ENCODE measurements around the gene KLHL17.

Gene KLHL17

DNA sequence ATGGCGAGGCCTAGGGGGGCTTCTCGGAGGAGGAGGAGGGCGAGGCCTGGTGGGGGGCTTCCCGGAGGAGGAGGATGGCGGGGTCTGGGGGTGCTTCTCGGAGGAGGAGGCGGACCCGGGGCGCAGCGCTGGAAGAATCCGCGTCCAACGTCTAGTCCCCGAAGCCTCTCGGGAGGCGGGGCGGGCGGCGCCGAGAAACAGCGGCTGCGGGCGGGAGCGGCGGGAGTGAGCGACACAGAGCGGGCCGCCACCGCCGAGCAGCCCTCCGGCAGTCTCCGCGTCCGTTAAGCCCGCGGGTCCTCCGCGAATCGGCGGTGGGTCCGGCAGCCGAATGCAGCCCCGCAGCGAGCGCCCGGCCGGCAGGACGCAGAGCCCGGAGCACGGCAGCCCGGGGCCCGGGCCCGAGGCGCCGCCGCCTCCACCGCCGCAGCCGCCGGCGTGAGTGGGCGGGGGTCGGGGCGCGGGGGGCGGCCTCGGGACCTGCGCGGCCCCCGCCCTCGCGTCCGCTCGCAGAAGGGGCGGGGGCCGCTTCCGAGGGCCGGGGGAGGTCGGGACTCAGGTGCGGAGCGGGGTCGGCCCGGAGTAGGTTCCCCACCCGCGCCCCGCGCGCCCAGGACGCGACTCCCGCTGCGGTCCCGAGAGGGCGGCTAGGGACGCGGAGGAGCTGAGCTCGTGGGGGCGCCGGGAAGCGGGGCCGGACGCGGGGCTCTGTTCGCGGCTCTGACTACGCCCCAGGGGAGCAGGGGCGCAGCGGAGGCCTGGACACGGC lies at the start of gene KLHL17:
Gene KLHL17 (plus strand): TSS at position 222 of the 769 bp plus-strand sequence. CDS start 110 bp downstream, at position 332.
- peak; percentile 71 to 80 for DNase-seq

DNA sequence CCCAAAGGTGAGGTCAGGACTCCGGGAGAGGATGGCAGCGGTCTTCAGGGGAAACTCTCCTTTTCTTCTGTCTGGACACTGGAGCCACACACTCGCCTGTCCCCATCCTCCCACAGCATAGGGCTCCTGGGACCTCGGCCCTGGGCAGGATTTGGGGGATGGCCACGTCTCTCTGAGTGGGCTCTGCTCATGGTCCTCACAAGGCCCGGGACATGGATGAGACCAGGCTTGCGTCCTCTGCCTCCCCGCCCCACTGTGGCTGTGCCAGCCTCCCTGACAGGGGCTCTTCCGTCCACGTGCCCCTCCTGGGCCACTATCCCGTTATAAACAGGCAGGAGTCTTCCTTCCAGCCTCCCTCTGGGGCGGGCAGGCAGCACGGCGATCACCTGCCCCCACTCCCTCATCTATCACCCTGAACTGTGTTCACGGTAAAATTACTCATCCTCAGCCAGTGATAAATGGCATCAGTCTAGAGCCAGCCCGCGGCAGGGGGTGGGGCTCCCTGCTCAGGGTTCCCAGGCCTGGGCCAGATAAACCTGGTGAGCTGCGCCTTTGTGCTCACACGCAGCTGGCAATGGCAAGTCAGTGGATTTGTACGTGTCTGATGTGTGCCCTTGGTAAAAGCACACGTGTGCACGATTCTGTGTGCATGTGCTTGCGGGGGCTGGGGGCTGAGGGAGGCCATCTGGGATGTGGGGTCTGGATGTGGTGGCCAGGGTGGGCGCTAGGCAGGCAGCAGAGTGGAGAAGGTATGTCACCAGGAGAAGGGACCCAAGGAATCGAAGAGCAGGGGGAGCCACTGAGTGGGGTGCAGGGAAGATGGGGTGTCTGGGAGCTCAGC lies 49.3 kb upstream of the KLHL17 start:
- peak in 1 of 2 donors; percentile 9 for DNase-seq

DNA sequence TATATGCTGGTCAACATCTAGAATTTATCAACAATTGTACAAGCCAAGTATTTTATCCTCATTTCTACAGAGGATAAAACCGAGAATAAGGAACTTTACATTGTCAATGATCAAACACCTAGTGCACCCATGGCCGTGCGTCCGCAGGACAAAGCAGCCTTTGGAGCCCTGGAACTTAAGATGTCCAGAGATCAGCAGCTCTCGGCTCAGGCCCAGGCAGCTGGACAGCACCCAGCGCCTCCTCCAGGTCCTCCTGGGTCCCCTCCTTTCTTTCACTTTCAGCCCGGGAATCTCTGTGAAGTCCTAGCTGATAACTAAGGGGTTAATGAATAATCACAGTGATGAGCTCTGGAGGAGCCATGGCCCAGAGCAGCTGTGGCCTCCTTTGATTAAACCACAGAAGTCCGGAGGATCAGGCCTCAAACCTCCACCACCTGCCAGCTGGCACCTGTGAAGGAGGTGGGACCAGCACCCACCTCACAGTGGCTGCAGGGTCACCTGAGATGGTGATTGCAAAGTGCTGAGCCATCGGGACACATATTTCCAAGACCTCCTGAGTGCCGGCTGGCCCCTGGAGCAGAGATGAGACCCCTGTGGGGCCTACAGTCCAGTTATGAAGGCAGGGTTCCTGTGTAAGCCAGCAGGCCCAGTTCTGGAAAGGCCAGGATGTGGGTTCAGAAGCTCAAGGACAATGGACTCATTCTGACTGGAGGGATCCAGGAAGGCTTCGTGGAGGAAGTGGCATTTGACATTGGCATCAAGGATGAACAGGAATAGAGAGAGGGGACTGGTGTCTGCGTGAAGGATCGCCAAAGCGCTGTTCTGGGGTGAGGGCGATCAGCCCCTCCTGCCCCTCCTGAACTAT lies 48.3 kb upstream of the KLHL17 start:
- peak in 1 of 2 donors; percentile 3 for DNase-seq

DNA sequence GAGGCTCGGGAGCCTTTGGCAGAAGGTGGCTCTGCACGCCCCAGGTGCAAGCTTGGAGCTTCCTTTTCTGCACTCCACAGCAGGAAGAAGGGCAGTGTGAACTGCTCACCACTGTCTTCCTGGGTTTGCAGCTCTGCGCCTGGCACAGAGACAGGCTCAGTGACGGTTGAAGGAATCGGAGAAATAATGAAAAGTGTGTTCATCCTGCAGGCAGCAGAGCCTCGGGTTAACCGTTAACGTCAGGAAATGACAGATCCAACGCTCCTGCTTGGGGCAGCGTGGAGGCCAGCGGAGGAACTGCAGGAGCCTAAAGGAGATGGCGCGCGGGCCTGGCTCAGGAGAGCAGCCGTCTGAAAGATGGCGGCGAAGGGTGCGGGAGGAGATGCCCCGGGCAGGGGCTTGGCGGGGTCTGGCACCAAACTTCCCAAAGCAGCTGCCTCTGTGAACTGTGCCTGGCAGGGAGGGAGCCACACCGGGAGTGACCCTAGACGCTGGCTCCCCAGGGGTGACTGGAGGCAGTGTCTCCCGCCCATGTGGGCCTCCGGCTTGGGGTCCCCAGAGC lies 47.6 kb upstream of the KLHL17 start:
- DNase-seq: no peak

DNA sequence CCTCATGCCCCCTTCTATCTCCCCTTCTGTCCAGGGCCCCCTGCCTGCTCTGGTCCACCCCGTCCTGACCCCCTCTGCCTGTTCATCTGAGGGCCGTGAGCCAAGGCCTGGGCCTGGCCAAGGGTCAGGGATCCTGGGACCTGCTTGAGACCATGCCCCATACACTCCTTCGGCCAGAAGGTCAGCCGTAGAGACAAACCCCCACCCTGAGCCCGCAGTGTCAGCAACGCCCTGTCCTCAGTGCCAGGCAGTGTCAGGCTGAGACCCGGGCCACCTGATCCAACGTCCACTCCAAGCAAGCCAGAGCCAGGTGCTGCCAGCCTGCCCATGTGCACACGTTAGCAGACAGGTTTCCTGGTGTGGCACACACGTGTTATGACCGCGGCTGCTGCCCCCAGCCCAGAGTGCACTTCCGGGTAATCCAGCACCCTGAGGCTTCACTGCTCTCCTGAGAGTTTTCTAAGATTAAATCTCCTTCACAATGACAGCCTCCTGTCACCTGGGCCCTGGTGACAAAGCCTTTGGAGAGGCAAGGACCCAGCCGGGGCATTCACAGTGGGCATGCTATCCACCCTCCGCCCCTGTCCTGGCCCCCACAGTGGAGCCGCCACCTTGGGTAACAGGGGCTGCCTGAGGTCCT lies 46.8 kb upstream of the KLHL17 start:
- no peak for DNase-seq

DNA sequence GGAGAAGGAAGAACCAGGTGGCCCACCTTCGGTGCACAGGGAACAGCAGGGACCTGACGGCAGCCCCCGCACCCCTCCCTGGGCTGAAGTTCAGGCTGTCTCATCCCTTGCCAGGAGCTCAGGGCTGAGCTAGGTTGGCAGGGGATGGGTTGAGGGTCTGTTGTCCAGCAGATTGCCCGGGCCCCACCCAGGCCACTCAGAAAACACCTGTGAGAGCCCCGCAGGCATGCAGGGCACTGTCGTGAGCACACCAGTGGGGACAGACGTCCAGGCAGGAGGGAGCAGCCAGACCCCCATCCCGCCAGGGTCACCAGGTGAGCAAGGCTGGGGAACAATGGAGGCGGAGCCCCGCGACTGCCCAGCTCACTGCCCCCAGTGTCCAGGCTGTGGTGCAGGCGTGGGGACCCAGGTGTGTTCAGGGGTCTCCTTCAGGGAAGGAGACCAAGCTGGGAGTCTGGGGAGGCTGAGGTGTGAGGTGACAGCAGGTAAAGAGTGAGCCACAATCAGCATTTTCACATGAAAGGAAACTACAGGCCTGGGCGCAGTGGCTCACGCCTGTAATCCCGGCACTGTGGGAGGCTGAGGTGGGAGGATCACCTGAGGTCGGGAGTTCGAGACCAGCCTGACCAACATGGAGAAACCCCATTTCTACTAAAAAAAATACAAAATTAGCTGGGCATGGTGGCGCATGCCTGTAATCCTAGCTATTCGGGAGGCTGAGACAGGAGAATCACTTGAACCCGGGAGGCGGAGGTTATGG lies 46.1 kb upstream of the KLHL17 start:
- no peak for DNase-seq

DNA sequence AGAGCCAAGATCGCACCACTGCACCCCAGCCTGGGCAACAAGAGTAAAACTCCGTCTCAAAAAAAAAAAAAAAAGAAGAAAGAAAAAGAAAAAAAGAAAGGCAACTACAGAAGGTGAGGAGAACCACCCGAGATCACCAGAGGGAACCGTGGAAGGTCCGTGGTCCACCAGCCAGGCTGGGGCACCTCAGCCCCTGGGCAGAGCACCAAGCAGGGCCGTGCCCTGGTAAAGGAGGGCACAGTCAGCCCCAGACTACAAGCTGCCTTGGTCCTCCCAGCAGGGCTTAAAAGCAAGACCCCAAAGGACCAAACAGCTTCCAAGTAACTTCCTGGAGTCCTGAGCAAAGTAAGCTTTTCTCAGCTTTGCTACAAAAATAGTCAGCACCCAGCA lies 45.5 kb upstream of the KLHL17 start:
- DNase-seq: no peak

DNA sequence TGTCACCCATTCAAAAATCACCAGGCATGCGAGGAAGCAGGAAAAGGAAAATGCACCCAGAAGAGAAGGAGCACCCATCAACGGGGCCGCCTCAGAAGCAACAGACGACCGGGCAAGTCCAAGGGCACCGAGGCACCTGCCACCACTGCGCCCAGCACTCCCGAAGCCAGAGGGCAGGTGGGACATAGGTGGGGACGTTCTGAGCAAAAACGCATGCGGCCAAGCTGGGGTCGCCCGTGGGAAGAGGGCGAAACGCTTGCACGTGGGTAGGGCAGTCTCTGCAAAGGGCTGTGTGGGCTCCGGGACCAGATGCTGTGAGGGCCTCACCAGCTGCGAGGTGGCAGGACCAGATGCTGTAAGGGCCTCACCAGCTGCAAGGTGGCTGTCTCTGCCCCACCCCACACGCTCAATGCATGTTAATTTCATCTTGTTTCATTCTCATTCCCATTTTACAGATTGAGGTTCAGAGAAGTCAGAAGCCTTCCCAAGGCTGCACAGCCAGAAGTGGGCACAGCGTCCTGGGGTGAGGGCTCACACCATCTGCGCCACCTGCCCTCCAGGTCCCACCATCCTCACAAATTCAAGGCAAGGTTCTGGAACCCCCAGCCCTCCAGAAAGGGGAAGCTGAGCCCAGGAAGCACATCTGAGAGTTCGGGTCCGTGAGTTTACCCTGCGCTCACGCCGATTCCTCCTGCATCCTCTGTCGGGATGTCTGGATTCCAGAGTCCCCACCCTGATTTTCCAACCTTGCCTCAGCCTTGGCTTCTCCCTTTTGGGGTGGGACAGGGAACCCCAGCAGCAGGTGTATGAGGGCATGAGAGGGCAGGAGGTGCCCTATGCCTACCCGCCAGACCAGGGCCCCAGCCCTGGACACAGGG lies 44.9 kb upstream of the KLHL17 start:
- no peak for DNase-seq

DNA sequence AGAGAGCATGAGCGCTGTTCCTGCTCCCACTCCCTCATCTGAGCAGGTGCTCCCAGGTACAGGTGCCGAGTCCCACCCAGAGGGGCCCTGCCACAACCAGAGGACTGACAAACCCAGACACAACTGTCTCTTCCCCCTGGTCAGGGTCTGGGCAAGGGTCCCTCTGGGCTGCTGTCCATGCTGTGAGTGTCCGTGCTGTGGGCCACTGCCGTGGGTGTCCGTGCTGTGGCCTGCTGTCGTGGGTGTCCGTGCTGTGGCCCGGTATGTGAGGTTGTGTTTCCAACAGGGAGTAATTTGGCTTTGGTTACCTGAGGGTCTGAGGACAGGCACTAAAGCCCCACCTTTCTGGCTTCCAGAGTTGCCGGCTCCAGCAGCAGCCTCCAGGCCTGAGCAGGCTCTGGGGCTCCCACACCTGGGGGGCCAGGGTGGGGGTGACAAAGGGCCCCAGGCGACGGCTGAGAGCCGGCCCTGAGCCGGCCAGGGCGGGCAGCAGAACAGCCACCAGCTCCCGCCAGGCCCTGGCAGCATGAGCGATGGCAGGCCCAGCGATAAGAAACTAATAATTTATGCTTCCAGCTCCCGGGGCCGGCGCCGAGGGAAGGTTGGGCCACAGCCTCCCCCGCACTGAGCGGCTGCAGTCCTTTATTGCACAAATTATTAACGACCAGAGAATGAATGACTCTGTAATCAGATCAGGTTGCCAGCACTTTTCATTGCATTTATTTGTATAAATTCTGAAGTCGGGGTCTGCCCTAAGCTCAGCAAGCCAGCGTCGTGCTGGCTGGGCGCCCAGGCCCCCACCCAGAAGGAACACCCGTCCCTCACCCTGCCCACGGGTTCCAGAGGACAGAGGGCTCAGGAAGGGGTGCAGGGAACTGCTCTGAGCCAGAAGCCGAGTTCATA lies 44.0 kb upstream of the KLHL17 start:
- DNase-seq: no peak

DNA sequence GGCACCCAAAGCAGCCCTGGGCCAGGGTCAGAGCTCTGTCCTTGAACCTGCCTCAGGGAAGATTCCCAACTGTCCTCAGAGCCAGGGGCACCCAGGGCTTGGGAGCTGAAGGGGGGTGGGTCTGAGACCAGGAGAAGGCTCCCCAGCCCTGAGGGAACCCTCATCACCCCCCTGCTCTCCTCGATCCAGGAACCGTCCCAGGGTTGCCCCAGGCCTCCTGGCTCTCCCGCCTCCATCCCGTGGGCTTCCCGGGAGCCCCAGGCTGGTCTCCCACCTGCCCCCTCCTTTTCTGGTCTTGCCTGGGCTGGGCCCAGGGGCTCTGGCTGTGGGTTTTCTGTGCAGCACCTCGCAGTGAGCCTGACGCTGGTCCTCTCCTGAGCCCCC lies 43.3 kb upstream of the KLHL17 start:
- DNase-seq: no peak

DNA sequence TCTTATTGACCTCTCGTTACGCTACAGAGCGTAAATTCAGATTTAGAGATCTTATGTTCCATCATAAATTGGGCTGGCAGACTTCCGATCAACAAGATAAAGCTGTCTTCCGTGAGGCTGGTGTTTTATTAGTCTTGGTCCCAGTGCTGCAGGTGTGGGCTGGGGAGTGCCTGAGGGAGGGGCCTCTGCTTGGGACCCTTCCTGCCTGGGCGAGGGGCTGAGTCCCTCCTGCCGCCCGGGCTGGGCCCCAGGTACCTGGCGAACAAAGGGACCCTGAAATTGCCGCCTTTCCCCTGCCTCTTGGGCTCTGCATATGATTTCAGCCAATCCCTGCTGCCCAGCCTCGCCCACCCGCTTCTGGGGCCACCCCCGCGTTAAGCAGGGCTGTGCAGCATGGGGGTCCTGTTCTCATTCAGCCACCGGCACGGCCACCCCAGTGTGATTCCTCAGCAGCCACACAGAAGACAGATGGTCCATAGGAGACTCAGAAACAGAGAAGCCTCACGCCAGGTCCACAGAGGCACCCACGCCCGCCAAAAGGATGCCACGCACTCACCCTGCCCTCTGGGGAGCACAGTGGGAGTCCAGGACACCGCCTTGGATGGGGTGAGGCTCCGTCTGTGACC lies 42.8 kb upstream of the KLHL17 start:
- no peak for DNase-seq

DNA sequence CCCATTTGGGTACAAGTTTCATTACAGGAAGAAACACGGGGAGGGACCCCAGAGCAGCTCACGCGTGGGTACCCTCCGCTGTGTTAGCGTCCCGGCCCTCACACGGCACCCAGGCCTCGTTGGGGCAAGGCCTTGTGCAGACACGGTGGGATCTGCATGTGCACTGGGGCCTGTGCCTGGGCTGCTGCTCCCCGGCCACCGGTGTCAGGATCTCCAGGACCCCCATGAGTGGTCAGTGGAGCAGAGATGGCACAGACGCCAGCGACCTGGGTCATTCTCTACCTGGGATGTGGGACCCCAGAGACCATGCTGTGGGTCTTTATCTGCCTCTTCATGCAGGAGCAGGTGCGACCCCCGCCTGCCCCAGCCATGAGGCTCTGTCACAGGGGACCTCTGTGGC lies 42.0 kb upstream of the KLHL17 start:
- DNase-seq: no peak

DNA sequence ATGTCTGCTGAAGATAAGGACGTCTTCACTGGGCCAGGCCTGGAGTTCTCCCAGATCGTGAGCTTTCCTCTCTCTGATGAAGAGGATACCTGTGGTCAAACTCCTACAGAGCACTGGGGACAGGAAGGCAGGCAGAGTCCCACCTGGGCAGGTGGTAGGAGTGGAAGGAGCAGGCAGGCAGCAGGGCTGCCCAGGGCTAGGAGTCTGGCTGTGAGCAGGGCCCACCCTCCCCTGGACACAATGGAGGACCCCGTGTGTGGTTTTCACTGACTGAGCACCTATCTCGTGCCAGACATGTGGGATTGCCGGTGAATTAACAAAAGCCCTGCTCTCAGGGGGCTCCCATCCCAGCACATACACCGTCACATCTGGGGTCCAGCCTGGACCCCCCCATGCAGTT lies 41.5 kb upstream of the KLHL17 start:
- no peak for DNase-seq

DNA sequence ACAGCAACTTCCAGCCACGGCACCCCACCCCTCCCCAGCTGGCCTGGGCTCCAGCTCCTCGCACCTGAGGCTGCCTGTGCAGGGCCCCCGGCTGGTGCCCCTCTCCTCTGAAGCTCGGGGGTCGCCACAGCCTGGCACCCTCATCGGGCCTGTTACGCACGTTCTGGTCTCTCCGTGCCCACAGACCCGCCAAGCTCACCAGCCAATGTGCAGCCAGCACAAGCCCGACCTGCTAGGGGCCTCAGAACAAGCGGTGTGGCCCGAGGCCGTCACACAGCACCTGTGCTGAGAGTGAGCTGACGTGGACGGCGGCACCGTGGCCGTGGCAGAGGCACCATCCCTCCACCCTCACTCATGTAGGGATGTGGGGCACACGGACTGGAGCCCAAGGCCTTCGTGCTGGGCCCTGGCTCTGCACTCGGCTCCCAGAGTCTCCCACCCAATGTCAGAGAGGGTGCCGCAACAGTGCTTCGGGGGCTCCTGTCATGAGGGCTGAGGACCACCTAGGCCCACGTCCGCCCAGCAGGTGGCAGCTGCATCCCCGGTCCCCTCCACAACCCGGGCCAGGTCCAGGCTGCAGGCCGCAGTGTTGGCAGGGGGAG lies 41.0 kb upstream of the KLHL17 start:
- no peak for DNase-seq

DNA sequence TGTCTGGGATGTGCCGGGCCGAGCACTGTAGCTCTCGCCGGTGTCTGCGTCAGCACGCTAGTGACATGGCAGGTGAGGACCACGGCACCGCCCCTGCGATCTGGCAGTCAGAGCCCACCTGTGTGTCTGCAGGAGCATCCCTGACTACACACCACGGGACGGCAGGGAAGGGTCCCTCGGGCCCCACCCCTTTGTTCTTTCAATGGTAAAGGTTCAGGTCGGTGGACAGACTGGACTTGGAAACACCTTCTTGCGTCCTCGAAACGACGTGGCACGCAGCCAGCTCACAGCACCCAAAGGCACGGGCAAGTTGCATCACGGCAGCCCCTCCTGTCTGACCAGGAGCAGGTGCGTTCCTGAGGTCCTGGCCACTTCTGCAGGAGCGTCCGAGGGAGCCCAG lies 40.4 kb upstream of the KLHL17 start:
- DNase-seq: no peak

DNA sequence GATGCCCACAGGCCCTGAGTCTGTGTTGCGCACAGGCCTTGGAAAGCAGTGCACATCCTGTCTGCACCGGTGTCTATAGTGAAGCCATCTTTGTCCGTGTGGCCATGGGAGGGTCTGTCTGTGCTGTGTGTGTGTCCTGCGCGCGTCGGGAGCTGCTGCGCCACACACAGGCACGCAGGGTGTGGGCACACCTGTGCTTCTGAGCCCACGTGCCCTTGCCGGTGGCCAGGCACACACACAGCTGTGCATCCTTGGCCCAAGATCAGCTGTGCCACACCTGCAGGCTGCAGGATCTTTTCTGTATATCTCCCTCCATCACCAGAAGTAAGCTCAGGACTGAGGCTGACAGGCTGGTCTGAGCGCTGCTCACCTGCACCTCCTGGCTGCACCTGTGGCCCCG lies 39.9 kb upstream of the KLHL17 start:
- no peak for DNase-seq

DNA sequence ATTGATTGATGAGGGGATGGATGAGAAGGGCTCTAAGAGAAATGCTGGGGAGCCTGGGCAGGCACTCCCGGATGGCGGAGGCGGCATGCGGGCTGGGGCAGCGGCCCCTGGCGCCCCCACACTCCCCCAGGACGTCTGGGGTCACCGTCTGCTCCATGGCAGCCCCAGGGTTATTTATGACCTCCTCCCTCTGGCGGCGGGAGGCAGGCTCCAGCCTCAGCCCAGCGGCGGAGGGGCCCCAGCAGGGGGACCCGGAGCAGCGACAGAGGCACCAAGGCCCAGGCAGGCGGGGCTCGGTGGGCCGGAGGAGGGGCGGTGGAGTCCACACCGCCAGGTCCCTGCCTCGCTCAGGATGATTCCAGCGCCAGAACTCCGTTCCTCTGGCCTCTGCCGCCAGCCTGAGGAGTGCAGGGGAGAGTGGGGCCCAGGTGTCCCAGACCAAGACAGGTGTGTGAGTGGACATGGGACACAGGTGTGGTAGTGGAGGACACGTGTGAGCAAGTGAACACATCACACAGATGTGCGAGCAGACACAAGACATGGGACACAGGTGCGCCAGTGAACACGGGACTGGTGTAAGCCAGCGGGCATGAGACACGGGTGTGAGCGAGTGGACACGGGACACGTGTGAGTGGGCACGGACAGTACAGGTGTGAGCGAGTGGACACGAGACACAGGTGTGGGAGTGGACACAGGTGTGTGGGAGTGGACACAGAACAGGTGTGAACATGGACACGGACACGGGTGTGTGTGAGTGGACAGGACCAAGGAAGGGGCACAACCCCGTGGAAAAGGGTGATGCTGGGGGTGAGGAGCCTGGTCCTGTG lies 39.2 kb upstream of the KLHL17 start:
- DNase-seq: peak in 1 of 2 donors; percentile 40
